Measurements from ENCODE around the gene GPR137B. TPM values are rescaled to one million over a fixed set of nuclear protein-coding genes. Genes with fewer than 3 reads are reported as not detected.

Gene GPR137B
- total and polyA plus RNA-seq, 2 donors (not counting 1 experiment from before 2014, with no cell fraction given): 12.9 to 13.6 TPM

DNA sequence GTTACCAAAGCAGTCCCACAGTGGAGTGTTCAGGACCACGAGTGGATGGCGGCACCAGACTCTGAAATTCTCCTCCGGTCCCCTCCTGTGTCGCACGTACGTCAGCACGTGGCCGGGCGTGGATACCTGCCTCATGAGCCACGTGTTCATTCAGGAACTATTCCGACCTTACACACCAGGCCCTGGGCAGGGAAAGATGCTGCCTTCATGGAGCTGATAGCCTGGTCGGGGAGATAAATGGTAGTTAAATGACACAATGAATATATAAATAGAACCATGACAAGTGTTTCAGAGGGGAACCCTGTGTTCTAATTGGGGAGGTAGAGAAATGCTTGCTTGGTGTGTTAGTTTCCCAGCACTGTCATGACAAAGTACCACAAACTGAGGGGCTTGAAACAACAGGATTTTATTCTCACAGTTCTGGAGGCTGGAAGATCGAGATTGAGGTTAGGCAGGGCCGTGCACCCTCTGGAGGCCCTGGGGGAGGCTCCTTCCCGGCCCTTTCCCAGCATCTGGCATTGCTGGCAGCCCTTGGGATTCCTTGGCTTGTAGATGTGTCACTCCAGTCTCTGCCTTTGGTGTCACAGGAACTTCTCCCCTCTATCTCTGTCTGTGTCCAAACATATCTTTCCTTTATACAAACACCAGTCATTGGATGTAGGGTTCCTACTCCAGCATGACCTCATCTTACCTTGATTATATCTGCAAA, 28.9 kb upstream of the GPR137B start:
- no peak for TF ChIP-seq EZH2 (IDR thresholded peaks at IDR 0.05; ENCODE audit: low read length, missing control alignments)
- TF ChIP-seq CTCF (conservative IDR thresholded peaks at IDR 0.05 in 1 of 2, IDR thresholded peaks at IDR 0.05 in 1 of 2; ENCODE audit: low read depth in 1 of 2, low read length in 2 of 2): no peak
- no peak overlapping the region for H3K9ac ChIP-seq (ENCODE audit: insufficient read depth, low read length)

DNA sequence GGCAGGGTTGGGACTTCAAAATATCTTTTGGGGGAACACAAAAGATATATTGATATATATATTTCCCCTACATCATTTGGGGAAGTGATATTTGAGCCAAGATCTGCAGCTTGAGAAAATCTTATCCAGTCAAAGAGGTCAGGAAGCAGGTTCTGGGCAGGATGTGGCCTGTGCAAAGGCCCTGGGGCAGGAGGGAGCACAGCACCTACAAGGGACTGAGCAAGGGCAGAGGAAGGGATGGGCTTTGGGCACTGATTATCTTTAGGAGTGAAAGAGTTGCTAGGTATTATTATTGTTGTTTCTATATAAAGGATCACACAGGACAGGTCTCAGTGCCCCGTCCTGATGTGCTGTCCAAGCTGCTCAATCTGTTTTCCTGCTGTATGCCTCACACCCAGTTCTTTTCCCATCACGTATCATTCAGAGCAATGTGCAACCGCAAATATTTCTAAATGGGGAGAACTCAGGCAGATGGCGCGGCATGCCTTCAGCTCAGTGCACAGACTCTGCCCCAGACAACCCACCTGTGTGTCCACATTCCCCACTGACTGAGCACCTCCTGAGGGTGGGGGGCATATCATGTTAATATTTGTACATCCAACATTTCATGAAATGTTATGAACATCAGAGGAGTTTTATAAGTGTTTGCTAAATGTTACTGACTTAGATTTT, 28.1 kb upstream of the GPR137B start:
- no peak overlapping the region for H3K4me3 ChIP-seq (replicated peaks in 1 of 4; ENCODE audit: control extremely low read depth in 1 of 4, insufficient read depth in 1 of 4, low read depth in 3 of 4, low read length in 4 of 4)
- no peak for TF ChIP-seq CTCF (conservative IDR thresholded peaks at IDR 0.05 in 1 of 2, IDR thresholded peaks at IDR 0.05 in 1 of 2; ENCODE audit: low read depth in 1 of 2, low read length in 2 of 2)
- TF ChIP-seq EZH2 (IDR thresholded peaks at IDR 0.05; ENCODE audit: low read length, missing control alignments): no peak
- H3K27me3 ChIP-seq (ENCODE audit: control insufficient read depth, insufficient read depth, low read length): no peaks in the 10 kb centered on the region
- no peaks in the 10 kb centered on the region for H4K20me1 ChIP-seq (ENCODE audit: control insufficient read depth, extremely low read depth, insufficient read depth, low read length)
- no peaks in the 10 kb centered on the region for H3K4me1 ChIP-seq (ENCODE audit: control insufficient read depth, extremely low read depth, insufficient read depth, low read length)
- no peak overlapping the region for H3K27ac ChIP-seq (ENCODE audit: insufficient read depth, low read length)
- no peak overlapping the region for H3K4me2 ChIP-seq (ENCODE audit: extremely low read depth, insufficient read depth, low read length)
- no peaks in the 10 kb centered on the region for H3K9me3 ChIP-seq (ENCODE audit: control insufficient read depth, insufficient read depth, low read depth, low read length)
- no peak overlapping the region for H3K9ac ChIP-seq (ENCODE audit: insufficient read depth, low read length)
- no peaks in the 10 kb centered on the region for H3K36me3 ChIP-seq (ENCODE audit: control insufficient read depth, insufficient read depth, low read length)
- no peaks in the 10 kb centered on the region for H3K79me2 ChIP-seq (ENCODE audit: control insufficient read depth, insufficient read depth, low read length)
- H2AFZ ChIP-seq (ENCODE audit: low read length): no peak overlapping the region
- no peak for DNase-seq (ENCODE audit: low read depth in 2 of 2)

More for the DNA sequence above, 28.9 kb upstream of the GPR137B start:
- H3K4me3 ChIP-seq (replicated peaks in 1 of 4; ENCODE audit: control extremely low read depth in 1 of 4, insufficient read depth in 1 of 4, low read depth in 3 of 4, low read length in 4 of 4): no peak overlapping the region
- H4K20me1 ChIP-seq (ENCODE audit: control insufficient read depth, extremely low read depth, insufficient read depth, low read length): no peaks in the 10 kb centered on the region
- DNase-seq (ENCODE audit: low read depth in 2 of 2): no peak
- H3K9me3 ChIP-seq (ENCODE audit: control insufficient read depth, insufficient read depth, low read depth, low read length): no peaks in the 10 kb centered on the region
- no peaks in the 10 kb centered on the region for H3K4me1 ChIP-seq (ENCODE audit: control insufficient read depth, extremely low read depth, insufficient read depth, low read length)
- no peak overlapping the region for H3K27ac ChIP-seq (ENCODE audit: insufficient read depth, low read length)
- no peaks in the 10 kb centered on the region for H3K36me3 ChIP-seq (ENCODE audit: control insufficient read depth, insufficient read depth, low read length)
- H3K27me3 ChIP-seq (ENCODE audit: control insufficient read depth, insufficient read depth, low read length): no peaks in the 10 kb centered on the region
- no peak overlapping the region for H2AFZ ChIP-seq (ENCODE audit: low read length)
- H3K79me2 ChIP-seq (ENCODE audit: control insufficient read depth, insufficient read depth, low read length): no peaks in the 10 kb centered on the region
- no peak overlapping the region for H3K4me2 ChIP-seq (ENCODE audit: extremely low read depth, insufficient read depth, low read length)

DNA sequence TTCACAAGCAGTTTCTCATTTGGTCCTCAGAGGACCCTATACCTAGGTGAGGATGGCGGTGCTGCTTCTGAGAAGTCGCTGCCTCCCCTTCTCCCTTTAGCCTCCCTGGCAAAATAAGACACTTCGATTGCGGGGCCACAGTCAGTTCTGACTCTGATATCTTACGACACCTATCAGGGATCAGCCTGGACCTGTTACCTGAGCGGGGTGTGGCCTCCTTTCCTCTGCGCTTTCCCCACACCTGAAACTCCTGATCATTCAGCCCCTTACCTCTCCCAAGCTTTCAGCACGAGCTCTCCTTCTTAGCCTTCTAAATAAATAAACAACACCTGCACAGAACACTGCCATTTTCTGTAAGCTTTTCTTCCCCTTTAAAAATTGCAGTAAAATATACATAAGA, 24.6 kb upstream of the GPR137B start:
- H3K4me2 ChIP-seq (ENCODE audit: extremely low read depth, insufficient read depth, low read length): no peak overlapping the region
- H3K9ac ChIP-seq (ENCODE audit: insufficient read depth, low read length): no peak overlapping the region
- H2AFZ ChIP-seq (ENCODE audit: low read length): no peak overlapping the region
- H4K20me1 ChIP-seq (ENCODE audit: control insufficient read depth, extremely low read depth, insufficient read depth, low read length): no peaks in the 10 kb centered on the region
- no peak for TF ChIP-seq EZH2 (IDR thresholded peaks at IDR 0.05; ENCODE audit: low read length, missing control alignments)
- TF ChIP-seq CTCF (conservative IDR thresholded peaks at IDR 0.05 in 1 of 2, IDR thresholded peaks at IDR 0.05 in 1 of 2; ENCODE audit: low read depth in 1 of 2, low read length in 2 of 2): no peak
- H3K9me3 ChIP-seq (ENCODE audit: control insufficient read depth, insufficient read depth, low read depth, low read length): no peaks in the 10 kb centered on the region
- H3K27me3 ChIP-seq (ENCODE audit: control insufficient read depth, insufficient read depth, low read length): no peaks in the 10 kb centered on the region
- no peaks in the 10 kb centered on the region for H3K79me2 ChIP-seq (ENCODE audit: control insufficient read depth, insufficient read depth, low read length)
- no peak overlapping the region for H3K27ac ChIP-seq (ENCODE audit: insufficient read depth, low read length)
- H3K36me3 ChIP-seq (ENCODE audit: control insufficient read depth, insufficient read depth, low read length): no peaks in the 10 kb centered on the region
- DNase-seq (ENCODE audit: low read depth in 2 of 2): no peak
- H3K4me1 ChIP-seq (ENCODE audit: control insufficient read depth, extremely low read depth, insufficient read depth, low read length): no peaks in the 10 kb centered on the region
- no peak overlapping the region for H3K4me3 ChIP-seq (replicated peaks in 1 of 4; ENCODE audit: control extremely low read depth in 1 of 4, insufficient read depth in 1 of 4, low read depth in 3 of 4, low read length in 4 of 4)

Measured in fibroblast of lung (primary cell).